Brain microvascular endothelial cell (primary cell): ENCODE results near the gene CLEC12A.

ENCODE experiments used
- DNase-seq: peaks from one replicate; pipeline ENCODE4 v3.0.0-alpha.2; 2020
- H3K27ac ChIP-seq: fragments of 250-450 bp; sonication (Bioruptor Pico); 2 replicates; pipeline ENCODE4 v1.5.1; 2020; ENCODE audit warnings: mild to moderate bottlenecking, moderate library complexity
- H3K27me3 ChIP-seq: fragments of 250-450 bp; sonication (Bioruptor Pico); replicated peaks from 2 replicates; pipeline ENCODE4 v1.5.1; 2020; ENCODE audit warnings: mild to moderate bottlenecking
- H3K36me3 ChIP-seq: fragments of 250-450 bp; sonication (Bioruptor Pico); replicated peaks from 2 replicates; pipeline ENCODE4 v1.5.1; 2020; ENCODE audit warnings: mild to moderate bottlenecking
- H3K4me3 ChIP-seq: 2 replicates; pipeline ENCODE4 v1.5.1; 2011; ENCODE audit warnings: low read depth, mild to moderate bottlenecking, control low read depth, low read length, moderate library complexity
- CTCF ChIP-seq: IDR thresholded peaks from 2 replicates; pipeline ENCODE4 v1.5.1; 2011; ENCODE audit warnings: low read depth, mild to moderate bottlenecking, moderate library complexity, low read length, control low read depth, inconsistent platforms; ENCODE audit errors: missing control alignments
- in situ Hi-C: cut with HindIII; loops from 2 replicates; pipeline ENCODE4 v1.10.0; 2017; ENCODE audit warnings: low sequenced_read_pairs, low pct_ligation_motif_present

The CLEC12A gene

GRCh38 chr12:9999016-9999415 lies 27.8 kb downstream of the CLEC12A start, which contains the start of gene CLEC1B:
Gene CLEC1B, minus strand, starts transcription at chr12:9999121. Its CDS starts 21 bp downstream, at chr12:9999100.
- no peak for DNase-seq
- Histone ChIP-seq H3K27me3 (no peaks in the 10 kb centered on the region), H3K4me3 (no peak within 1 kb of the TSS), H3K36me3 (no peaks in the 10 kb centered on the region), H3K27ac (no peak within 1 kb of the TSS)
- in situ Hi-C loops = no loop called here
- TF ChIP-seq CTCF = no peak

- no peak for TF ChIP-seq CTCF
- DNase-seq = no peak
- Histone ChIP-seq H3K27me3 (no peaks in the 10 kb centered on the region), H3K4me3 (no peak overlapping the region), H3K27ac (no peak overlapping the region), H3K36me3 (no peaks in the 10 kb centered on the region)
- in situ Hi-C loops = no loop called here
Measured at GRCh38 chr12:10001171-10001776, 30.1 kb downstream of the CLEC12A start.

GRCh38 chr12:10012630-10013330 lies 41.6 kb downstream of the CLEC12A start:
- no peak overlapping the region for H3K4me3 ChIP-seq
- no peak overlapping the region for H3K27ac ChIP-seq
- no peak for TF ChIP-seq CTCF
- no peaks in the 10 kb centered on the region for H3K36me3 ChIP-seq
- no peaks in the 10 kb centered on the region for H3K27me3 ChIP-seq
- in situ Hi-C loops = no loop called here
- no peak for DNase-seq

GRCh38 chr12:10015450-10015849 lies 44.2 kb downstream of the CLEC12A start:
- Histone ChIP-seq H3K27me3 (no peaks in the 10 kb centered on the region), H3K27ac (no peak overlapping the region), H3K36me3 (no peaks in the 10 kb centered on the region), H3K4me3 (no peak overlapping the region)
- DNase-seq = no peak
- TF ChIP-seq CTCF = no peak
- in situ Hi-C loops = no loop called here

GRCh38 chr12:10016881-10017280 lies 45.7 kb downstream of the CLEC12A start:
- peak; percentile 11 for DNase-seq
- no peak overlapping the region for H3K27ac ChIP-seq
- in situ Hi-C loops = no loop called here

More at GRCh38 chr12:10016881-10017280, 45.7 kb downstream of the CLEC12A start:
- Histone ChIP-seq H3K27me3 (no peaks in the 10 kb centered on the region), H3K36me3 (no peaks in the 10 kb centered on the region), H3K4me3 (no peak overlapping the region)
- TF ChIP-seq CTCF = no peak
